GM13976 (cell line): ENCODE results near the gene MAP1LC3B.

ENCODE experiments used
- DNase-seq: peaks from one replicate; pipeline ENCODE4 v3.0.0; 2012; ENCODE audit warnings: low spot score
- in situ Hi-C: fragments of 300-500 bp; cut with MboI; formaldehyde crosslinking; loops from one replicate; pipeline ENCODE4 v1.12.0; 2022; ENCODE audit warnings: low sequenced_read_pairs, mixed read lengths, inconsistent platforms; ENCODE audit not compliant: unreplicated experiment
- TF ChIP-seq, protein P1 (sequence below): IDR thresholded peaks from 2 replicates; pipeline ENCODE4 v1.5.1; 2012; ENCODE audit warnings: borderline replicate concordance, mild to moderate bottlenecking; ENCODE audit not compliant: insufficient read depth; ENCODE audit errors: extremely low read depth, missing control alignments, control extremely low read depth

Gene MAP1LC3B

DNA sequence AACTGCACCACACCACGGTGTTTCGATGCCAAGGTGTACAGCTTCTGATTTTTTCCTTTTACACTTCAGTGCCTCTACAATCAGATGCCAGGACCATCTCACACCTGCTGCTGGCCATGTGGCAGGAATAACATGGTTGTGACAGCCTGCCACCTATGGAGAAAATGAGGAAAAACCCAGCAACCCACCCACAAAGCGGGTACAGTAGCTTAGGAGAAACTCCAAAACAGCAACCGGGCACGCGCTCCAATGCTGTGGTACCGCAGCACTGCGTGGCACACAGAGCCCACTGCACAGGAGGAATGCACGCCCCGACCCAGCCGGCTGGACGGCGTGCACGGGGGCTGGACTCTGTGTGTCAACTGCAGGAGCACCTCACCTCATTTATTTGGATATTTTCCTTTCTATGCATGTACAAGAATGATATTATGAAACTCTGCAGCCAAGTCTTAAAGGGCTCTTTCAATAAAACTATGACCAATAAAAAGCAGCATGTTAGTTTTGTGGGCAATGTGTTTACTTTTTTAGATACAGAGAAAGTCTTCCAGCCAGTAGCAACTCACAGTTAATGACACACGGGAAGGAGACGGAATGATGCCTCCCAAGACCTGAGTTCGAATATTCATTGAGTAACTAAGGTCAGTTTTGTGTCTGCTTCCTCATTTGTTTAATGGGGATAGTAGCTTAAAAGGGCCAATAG, 45.9 kb downstream of the MAP1LC3B start:
- in situ Hi-C loops: no loop called here
- TF ChIP-seq, protein P1, sequence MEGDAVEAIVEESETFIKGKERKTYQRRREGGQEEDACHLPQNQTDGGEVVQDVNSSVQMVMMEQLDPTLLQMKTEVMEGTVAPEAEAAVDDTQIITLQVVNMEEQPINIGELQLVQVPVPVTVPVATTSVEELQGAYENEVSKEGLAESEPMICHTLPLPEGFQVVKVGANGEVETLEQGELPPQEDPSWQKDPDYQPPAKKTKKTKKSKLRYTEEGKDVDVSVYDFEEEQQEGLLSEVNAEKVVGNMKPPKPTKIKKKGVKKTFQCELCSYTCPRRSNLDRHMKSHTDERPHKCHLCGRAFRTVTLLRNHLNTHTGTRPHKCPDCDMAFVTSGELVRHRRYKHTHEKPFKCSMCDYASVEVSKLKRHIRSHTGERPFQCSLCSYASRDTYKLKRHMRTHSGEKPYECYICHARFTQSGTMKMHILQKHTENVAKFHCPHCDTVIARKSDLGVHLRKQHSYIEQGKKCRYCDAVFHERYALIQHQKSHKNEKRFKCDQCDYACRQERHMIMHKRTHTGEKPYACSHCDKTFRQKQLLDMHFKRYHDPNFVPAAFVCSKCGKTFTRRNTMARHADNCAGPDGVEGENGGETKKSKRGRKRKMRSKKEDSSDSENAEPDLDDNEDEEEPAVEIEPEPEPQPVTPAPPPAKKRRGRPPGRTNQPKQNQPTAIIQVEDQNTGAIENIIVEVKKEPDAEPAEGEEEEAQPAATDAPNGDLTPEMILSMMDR: no peak
- no peak for DNase-seq

DNA sequence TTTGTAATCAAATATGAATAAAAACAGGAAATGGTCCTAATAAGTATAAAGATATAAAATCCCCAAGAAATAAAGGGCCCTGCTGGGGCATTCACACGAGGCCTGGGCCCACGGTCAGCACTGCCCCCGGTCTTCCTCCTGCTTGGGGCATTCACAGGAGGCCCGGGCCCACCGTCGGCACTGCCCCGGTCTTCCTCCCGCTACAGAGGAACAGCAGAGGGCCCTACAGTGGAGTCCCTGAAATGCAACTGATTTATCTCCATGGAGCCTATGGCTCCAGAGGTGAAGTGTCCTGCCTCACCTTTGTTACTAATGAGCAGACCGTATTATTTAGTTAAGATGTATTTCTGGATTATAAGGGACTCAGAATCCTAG, 46.5 kb downstream of the MAP1LC3B start:
- TF ChIP-seq, protein P1: no peak
- no peak for DNase-seq
- in situ Hi-C loops: no loop called here

DNA sequence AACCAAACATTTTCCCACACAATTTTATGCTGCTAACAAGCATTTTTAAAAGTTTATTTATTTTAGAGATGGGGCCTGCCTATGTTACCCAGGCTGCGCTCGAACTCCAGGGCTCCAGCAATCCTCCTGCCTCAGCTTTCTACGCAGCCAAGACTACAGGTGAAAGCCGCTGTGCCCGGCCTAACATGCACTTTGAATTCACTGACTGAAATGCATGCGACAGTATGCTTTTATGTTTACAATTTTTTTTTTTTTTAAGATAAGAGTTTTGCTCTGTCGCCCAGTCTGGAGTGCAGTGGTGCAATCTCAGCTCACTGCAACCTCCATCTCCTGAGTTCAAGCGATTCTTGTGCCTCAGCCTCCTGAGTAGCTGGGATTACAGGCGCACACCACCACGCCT, 47.8 kb downstream of the MAP1LC3B start:
- TF ChIP-seq, protein P1: no peak
- DNase-seq: no peak
- in situ Hi-C loops: no loop called here

DNA sequence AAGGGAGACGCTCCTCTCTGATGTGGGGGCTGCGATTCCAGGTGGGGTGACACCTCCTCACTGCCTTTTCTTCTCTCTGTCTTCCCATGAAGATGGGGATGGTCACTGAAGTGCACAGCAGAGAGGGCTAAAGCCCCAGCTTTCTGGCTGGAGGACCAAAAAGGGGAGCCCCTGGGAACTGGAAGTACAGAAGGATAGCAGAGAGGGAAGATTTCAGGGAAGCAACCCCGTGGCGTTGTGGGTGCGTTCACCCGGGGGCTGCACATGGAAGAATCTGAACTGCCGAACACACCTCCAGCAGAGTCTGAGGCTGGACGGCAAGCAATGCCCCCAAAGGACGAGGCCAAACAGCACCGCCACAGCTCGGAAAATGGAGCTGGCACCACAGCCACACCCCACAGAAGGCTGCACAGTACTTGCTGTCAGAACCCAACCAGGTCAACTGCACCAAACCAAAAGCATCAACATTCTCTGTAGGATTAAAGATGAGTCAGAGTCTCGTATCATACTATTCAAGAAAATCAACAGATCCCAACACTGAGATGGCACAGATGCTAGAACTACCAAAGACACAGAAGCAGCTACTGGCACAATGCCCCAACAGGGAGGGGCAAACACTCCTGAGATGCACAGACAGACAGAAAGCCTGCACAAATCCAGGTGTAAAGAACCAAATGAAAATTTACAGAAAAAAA, 49.9 kb downstream of the MAP1LC3B start:
- in situ Hi-C loops: no loop called here

DNA sequence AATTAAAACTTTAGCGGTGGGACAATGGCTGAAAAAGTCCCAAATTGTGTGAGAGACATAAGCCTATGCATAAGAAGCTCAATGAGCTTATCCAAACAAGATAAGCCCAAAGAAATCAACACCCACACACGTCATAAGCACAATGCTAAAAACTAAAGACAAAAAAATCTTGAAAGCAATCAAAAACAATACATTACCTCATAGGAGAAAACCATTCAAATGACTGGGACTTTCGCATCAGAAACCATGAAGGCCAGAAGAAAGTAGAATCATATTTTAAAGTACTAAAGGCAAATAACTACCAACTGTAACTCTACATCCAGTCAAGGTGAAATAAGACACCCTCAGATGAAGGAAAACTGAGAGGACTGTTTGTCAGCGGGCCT, 50.4 kb downstream of the MAP1LC3B start:
- in situ Hi-C loops: no loop called here
- peak; percentile 15 for DNase-seq
- TF ChIP-seq, protein P1: no peak

More for the DNA sequence above, 49.9 kb downstream of the MAP1LC3B start:
- no peak for DNase-seq
- TF ChIP-seq, protein P1: no peak

DNA sequence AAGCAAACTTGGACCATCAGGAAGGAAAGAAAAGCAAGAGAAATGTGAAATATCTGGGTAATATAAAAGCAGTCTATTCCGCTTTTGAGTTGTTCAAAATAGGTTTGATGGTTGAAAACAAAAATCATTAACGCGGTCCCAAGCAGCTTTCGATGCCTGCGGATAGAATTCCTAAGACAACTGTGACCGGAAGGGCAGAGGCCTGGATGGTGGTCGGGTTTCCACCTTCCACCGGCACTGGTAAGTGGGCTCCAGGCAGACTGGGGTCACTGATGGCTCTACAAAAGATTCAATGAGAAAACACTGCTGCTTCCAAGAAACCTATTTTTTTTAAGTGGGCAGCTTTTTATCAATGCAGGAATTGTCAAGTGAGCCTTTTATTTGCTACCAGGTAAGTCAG, 50.9 kb downstream of the MAP1LC3B start:
- in situ Hi-C loops: no loop called here

More for the DNA sequence above, 50.9 kb downstream of the MAP1LC3B start:
- TF ChIP-seq, protein P1: no peak
- no peak for DNase-seq
